ENCODE results near the gene PREX1. TPM values are rescaled to one million over a fixed set of nuclear protein-coding genes. Genes with fewer than 3 reads are reported as not detected.

The PREX1 gene
- total RNA-seq, 1 donor from 2014 or later = 11.2 TPM

- Histone ChIP-seq H3K36me3 (no peaks in the 10 kb centered on the region), H3K4me3 (no peak overlapping the region), H3K9me3 (replicated peaks) (peaks cover 11% of the 10 kb centered on the region), H3K27me3 (ENCODE audit: low read depth) (no peaks in the 10 kb centered on the region), H3K27ac (replicated peaks) (no peak overlapping the region), H3K4me1 (peaks cover 27% of the 10 kb centered on the region)
- intact Hi-C loops (cut with micrococcal nuclease) = no loop called here
- no peak for DNase-seq
- no peak for TF ChIP-seq CTCF (IDR thresholded peaks at IDR 0.05; ENCODE audit: borderline replicate concordance)
Measured at GRCh38 chr20:48754292-48754691, 73.5 kb downstream of the PREX1 start.

DNA sequence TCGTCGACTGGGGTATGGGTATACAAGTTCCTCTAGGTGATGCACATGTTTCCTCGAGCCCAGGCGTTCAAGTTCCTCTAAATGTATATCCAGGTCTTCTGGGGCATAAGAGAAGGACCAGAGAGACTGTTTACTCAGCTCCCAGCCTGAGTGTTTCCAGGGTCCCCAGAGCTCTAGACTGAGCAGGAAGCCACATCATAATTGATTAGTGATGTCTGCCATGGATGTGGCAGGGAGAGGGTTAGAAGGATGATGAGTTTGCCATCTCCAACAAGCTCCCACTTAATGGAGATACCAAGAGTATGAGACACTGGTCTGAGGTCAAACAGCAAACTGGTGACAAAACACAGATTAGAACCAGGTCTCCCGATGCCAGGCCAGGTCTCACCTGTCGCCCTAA, 74.8 kb downstream of the PREX1 start:
- Histone ChIP-seq H3K4me3 (no peak overlapping the region), H3K36me3 (no peaks in the 10 kb centered on the region), H3K27me3 (ENCODE audit: low read depth) (no peaks in the 10 kb centered on the region), H3K9me3 (replicated peaks) (peaks cover 11% of the 10 kb centered on the region), H3K4me1 (peaks cover 27% of the 10 kb centered on the region), H3K27ac (replicated peaks) (no peak overlapping the region)
- no peak for DNase-seq
- intact Hi-C loops (cut with micrococcal nuclease) = no loop called here
- no peak for TF ChIP-seq CTCF (IDR thresholded peaks at IDR 0.05; ENCODE audit: borderline replicate concordance)

DNA sequence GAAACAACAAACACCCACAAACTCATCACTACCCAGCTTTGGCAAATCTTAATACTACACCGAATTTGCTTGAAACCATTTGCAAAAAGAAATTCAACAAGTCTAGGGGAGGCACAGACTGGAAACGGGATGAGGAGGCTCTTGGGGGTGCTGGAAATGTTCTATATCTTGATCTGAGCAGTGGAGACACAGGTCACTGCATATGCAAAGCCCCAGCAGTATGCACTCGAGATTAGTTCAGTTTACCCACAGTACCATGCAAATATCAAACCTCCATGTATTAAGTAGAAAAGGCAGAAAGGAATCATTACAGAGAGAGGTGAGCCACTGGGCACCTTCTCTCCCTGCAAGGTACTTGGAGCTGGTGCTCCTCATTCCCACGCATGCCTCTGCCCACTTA, 75.9 kb downstream of the PREX1 start:
- TF ChIP-seq CTCF (IDR thresholded peaks at IDR 0.05; ENCODE audit: borderline replicate concordance) = no peak
- Histone ChIP-seq H3K4me3 (no peak overlapping the region), H3K9me3 (replicated peaks) (peaks cover 11% of the 10 kb centered on the region), H3K27me3 (ENCODE audit: low read depth) (no peaks in the 10 kb centered on the region), H3K27ac (replicated peaks) (peak overlapping the region; percentile 90), H3K36me3 (no peaks in the 10 kb centered on the region), H3K4me1 (peaks cover 36% of the 10 kb centered on the region)
- no peak for DNase-seq
- intact Hi-C loops (cut with micrococcal nuclease) = no loop called here

DNA sequence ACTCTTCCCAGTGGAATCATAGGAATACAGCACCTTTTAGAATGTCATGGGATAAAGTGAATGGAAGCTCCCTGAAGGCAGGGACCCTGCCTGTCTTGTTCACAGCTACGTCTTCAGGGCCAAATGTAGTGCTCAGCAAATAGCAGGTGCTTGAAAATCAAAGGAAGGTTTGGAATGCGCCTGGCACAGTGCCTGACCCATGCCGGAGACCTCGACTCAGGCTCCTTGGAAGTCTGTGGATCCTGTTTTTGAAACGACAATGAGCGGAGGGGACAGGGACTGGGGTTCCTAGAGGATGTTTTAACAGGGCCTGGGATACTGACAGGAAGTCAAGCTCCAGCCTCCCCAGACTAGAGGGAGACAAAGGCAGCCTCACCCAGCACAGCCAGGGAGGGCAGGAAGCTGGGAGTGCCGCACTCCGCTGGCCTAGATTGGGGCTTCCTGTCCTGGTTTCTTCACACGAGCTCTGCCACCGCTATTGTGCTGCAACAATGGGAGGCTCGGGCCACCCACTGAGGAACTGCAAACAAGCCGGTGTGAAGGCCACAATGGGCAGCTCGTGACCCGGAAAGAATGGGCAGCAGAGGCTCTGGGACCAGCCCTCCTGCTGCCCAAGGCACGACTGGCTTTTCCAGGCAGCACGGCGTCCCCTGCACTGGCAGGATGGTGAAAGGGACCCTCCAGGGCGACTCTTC, 76.7 kb downstream of the PREX1 start:
- Histone ChIP-seq H3K9me3 (replicated peaks) (peaks cover 11% of the 10 kb centered on the region), H3K4me3 (no peak overlapping the region), H3K4me1 (peaks cover 36% of the 10 kb centered on the region), H3K27ac (replicated peaks) (peak overlapping the region; percentile 90), H3K36me3 (no peaks in the 10 kb centered on the region), H3K27me3 (ENCODE audit: low read depth) (no peaks in the 10 kb centered on the region)
- intact Hi-C loops (cut with micrococcal nuclease) = no loop called here
- no peak for TF ChIP-seq CTCF (IDR thresholded peaks at IDR 0.05; ENCODE audit: borderline replicate concordance)
- DNase-seq = peak; percentile 71

DNA sequence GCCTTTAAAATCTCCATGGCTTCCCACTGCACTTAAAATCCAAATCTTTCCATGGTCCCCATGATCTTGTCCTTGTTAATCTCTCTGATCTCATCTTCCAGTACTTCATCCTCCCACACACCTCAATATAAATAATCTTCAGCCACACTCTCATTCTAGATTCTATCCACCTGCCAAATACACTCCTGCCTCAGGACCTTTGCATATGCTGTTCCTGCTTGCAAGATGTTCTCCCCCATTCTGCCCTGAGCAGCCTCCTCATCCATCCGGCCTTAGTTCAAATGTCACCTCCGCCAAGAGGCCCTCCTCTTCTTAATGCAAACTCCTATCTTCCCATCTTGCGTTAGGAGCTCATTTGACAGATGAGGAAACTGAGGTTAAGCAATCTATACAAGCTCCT, 77.4 kb downstream of the PREX1 start:
- Histone ChIP-seq H3K4me1 (peaks cover 36% of the 10 kb centered on the region), H3K27ac (replicated peaks) (peak overlapping the region; percentile 90), H3K36me3 (no peaks in the 10 kb centered on the region), H3K27me3 (ENCODE audit: low read depth) (no peaks in the 10 kb centered on the region), H3K9me3 (replicated peaks) (peaks cover 6% of the 10 kb centered on the region), H3K4me3 (no peak overlapping the region)
- intact Hi-C loops (cut with micrococcal nuclease) = no loop called here
- no peak for TF ChIP-seq CTCF (IDR thresholded peaks at IDR 0.05; ENCODE audit: borderline replicate concordance)
- no peak for DNase-seq
